K562 (cell line): ENCODE data around the gene SHE. TPM values are rescaled to one million over a fixed set of nuclear protein-coding genes. Genes with fewer than 3 reads are reported as not detected.
"Not testable (repeated sequence)": the region's sequence is repeated elsewhere in the genome, so short reads cannot be mapped to it uniquely, and the experiment has no call there.

Experiments used
- ATAC-seq: fragments of 200-7000 bp; cut with Tn5 transposase; 3 replicates; pipeline ENCODE4 v1.9.1; 2020; ENCODE audit warnings: moderate library complexity
- BruUV-seq: library from RNA; stranded (reverse); fragments of 400-500 nt; replicated peaks from 2 replicates; lab custom pipeline; 2021; lab: Mats Ljungman, UMichigan
- CTCF ChIA-PET: fragments of 300-600 bp; formaldehyde crosslinking; extraction: SDS; loops from one replicate; lab custom pipeline; 2021; ENCODE audit warnings: low intra/inter-chr PET ratio; lab: Yijun Ruan, JAX
- POLR2A ChIA-PET: fragments of 300-600, 350-650 bp; sonication (Branson Sonifier 250); formaldehyde crosslinking; extraction: SDS; loops from one replicate; lab custom pipeline; 2021; ENCODE audit warnings: antibody characterized with exemption, inconsistent platforms; lab: Yijun Ruan, JAX
- DNase-seq, 4 experiments: peaks; one replicate each; pipeline versions ENCODE4 v3.0.0 to v3.0.0-alpha.2; 2011 to 2018; ENCODE audit warnings: low spot score in 3 of 4, mixed read lengths in 3 of 4; ENCODE audit errors: extremely low read depth in 1 of 4
- FAIRE-seq: peaks from 2 replicates; lab custom pipeline; 2011; peaks lifted over from hg19 to GRCh38; lab: Jason Lieb, UNC
- H2AFZ ChIP-seq: 2 replicates; pipeline ENCODE4 v1.6.0; 2011; ENCODE audit warnings: low read depth, low read length, control low read depth, inconsistent platforms
- H3K27ac ChIP-seq: fragments of 200-600 bp; 3 replicates; pipeline ENCODE4 v1.8.0; 2011; ENCODE audit warnings: low read depth, mild to moderate bottlenecking, control low read depth, inconsistent platforms, low read length, moderate library complexity, mixed read lengths; ENCODE audit errors: extremely low read depth
- H3K27me3 ChIP-seq, 2 experiments: fragments of 300-600 bp in 1 of 2; 2 replicates in 1 of 2; 3 replicates in 1 of 2; pipeline versions ENCODE4 v1.6.0 to v1.8.0; 2011; ENCODE audit warnings: inconsistent platforms in 2 of 2, low read length in 2 of 2, mild to moderate bottlenecking in 1 of 2, mixed read lengths in 1 of 2, moderate library complexity in 1 of 2; ENCODE audit not compliant: control insufficient read depth in 2 of 2, insufficient read depth in 2 of 2
- H3K36me3 ChIP-seq: fragments of 300-600 bp; 3 replicates; pipeline ENCODE4 v1.8.0; 2011; ENCODE audit warnings: mild to moderate bottlenecking, low read length, inconsistent platforms; ENCODE audit not compliant: control insufficient read depth, insufficient read depth
- H3K4me1 ChIP-seq, 2 experiments: fragments of 200-600 bp in 1 of 2; replicated peaks in 1 of 2; 2 replicates in 1 of 2; 3 replicates in 1 of 2; pipeline versions ENCODE4 v1.5.1 to v1.8.0; 2011; ENCODE audit warnings: inconsistent platforms in 2 of 2, low read length in 2 of 2, mild to moderate bottlenecking in 1 of 2, mixed read lengths in 1 of 2, moderate library complexity in 1 of 2; ENCODE audit not compliant: control insufficient read depth in 2 of 2, insufficient read depth in 2 of 2
- H3K4me2 ChIP-seq: 2 replicates; pipeline ENCODE4 v1.6.1; 2011; ENCODE audit warnings: low read length, control low read depth, inconsistent platforms, mixed read lengths; ENCODE audit not compliant: insufficient read depth
- H3K4me3 ChIP-seq: fragments of 200-600 bp; sonication (generic), shearing (Covaris generic); 2 replicates; pipeline ENCODE4 v1.5.1; 2016; ENCODE audit warnings: control low read depth, inconsistent platforms
- H3K79me2 ChIP-seq: fragments of 200-600 bp; 3 replicates; pipeline ENCODE4 v1.8.0; 2011; ENCODE audit warnings: low read length, inconsistent platforms; ENCODE audit not compliant: control insufficient read depth, insufficient read depth
- H3K9ac ChIP-seq, 2 experiments: 2 replicates each; pipeline versions ENCODE4 v1.6.0 to v1.6.1; 2011; ENCODE audit warnings: low read depth in 2 of 2, low read length in 2 of 2, control low read depth in 1 of 2, inconsistent platforms in 1 of 2, mild to moderate bottlenecking in 1 of 2, mixed read lengths in 1 of 2; ENCODE audit not compliant: insufficient read depth in 1 of 2
- H3K9me1 ChIP-seq: one replicate; pipeline ENCODE4 v1.6.0; 2011; ENCODE audit warnings: inconsistent platforms, mild to moderate bottlenecking, low read length, moderate library complexity; ENCODE audit not compliant: control insufficient read depth, insufficient read depth
- H3K9me3 ChIP-seq: replicated peaks from 2 replicates; pipeline ENCODE4 v1.5.1; 2011; ENCODE audit warnings: low read depth, low read length, inconsistent platforms; ENCODE audit not compliant: control insufficient read depth, insufficient read depth
- H4K20me1 ChIP-seq: replicated peaks from 2 replicates; pipeline ENCODE4 v1.6.1; 2011; ENCODE audit warnings: low read length, inconsistent platforms, mixed read lengths; ENCODE audit not compliant: control insufficient read depth, insufficient read depth
- NFATC3 ChIP-seq: fragments of 450-650 bp; IDR thresholded peaks from 2 replicates; pipeline ENCODE4 v1.6.1; 2017; ENCODE audit warnings: mild to moderate bottlenecking
- WGBS: fragments of 100-300 bp; shearing (Covaris generic); methylation state at CpG from one replicate; pipeline ENCODE4 v1.1.6; 2016; ENCODE audit warnings: low coverage, mixed read lengths; ENCODE audit not compliant: insufficient coverage; ENCODE audit errors: missing lambda C conversion rate; 5-methylcytosine and 5-hydroxymethylcytosine counted together
- in situ Hi-C: fragments of 300-500 bp; cut with MboI; formaldehyde crosslinking; loops from 4 replicates; pipeline ENCODE4 v1.15.0; 2018; ENCODE audit warnings: inconsistent platforms, mixed read lengths
- intact Hi-C: fragments of 100-400 bp; cut with micrococcal nuclease; formaldehyde crosslinking; loops from 2 replicates; pipeline ENCODE4 v1.14.2; 2022
- polyA plus RNA-seq, 8 experiments: library from polyadenylated mRNA; depleted of rRNA in 4 of 8; stranded (reverse) in 5 of 8; unstranded in 3 of 8; fragments of >200 nt; fragmentation: Nextera tagmentation in 2 of 8; fragmentation: Illumina TruSeq in 1 of 8; extraction: Ambion mirVana in 2 of 8; extraction: Trizol in 1 of 8; gene quantifications; 2 replicates each; pipeline versions ENCODE4 v1.2.1 to v1.2.3, GENCODE V29; 2011 to 2014; ENCODE audit warnings: inconsistent platforms in 1 of 8, missing spikeins in 1 of 8
- total RNA-seq, 7 experiments: library from RNA; depleted of rRNA in 6 of 7; stranded (reverse); fragments of >200 nt in 6 of 7; fragmentation: Illumina TruSeq in 2 of 7; extraction: Trizol in 2 of 7; gene quantifications; 2 replicates each; pipeline versions ENCODE4 v1.2.1 to v1.2.3, GENCODE V29; 2011 to 2021; ENCODE audit warnings: low replicate concordance in 1 of 7
- TF ChIP-seq, protein P1 (sequence below), 2 experiments: fragments of 450-650 bp; formaldehyde crosslinking in 1 of 2; IDR thresholded peaks; 2 replicates each; pipeline versions ENCODE4 v1.4.0 to v1.6.1; 2014 to 2020; ENCODE audit warnings: mild to moderate bottlenecking in 2 of 2, borderline replicate concordance in 1 of 2, low read depth in 1 of 2

The SHE gene
- total and polyA plus RNA-seq, 9 of the 15 experiments (the other 6 are each of a cell fraction or from before 2014, with no cell fraction given): 0.01 to 0.05 TPM; not detected in 7

DNA sequence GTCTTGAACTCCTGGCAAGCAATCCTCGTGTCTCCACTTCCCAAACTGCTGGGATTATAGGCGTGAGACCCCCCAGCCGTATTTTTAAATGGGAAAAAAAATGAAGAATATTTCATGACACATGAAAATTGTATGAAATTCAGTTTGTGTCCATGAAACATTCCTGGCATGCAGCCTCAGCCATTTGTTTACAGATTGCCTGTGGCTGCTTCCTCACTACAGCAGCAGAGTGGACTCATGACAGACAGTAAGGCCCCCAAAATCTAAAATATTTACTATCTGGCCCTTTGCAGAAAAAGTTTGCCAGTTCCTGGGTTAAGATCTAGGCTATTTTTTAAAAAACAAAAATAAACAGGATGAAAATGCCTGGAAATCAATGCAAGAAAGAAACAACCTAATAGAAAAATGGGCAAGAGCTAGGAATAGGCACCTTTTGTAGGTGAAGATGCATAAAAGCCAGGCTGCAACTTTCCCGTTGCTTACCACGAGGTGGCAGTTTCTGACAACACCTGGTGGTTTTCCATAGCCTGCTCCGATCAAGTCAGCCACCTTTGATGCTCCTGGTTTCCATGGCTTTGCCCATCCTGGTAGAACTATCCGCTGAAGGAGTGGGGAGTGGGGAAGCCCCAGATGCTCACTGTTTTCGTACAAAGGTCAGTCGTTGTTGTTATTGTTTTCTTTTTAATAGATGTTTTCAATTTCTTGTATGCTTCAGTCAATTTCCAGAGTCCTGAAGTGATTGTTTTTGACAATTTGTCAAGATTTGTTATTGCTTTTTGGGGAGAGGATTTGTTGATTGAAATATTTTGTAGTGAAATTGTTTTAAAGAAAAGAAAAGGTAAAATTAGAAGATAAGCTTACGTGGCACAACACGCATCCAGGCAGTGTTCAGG lies 32.0 kb upstream of the SHE start (continued):
- no peak for TF ChIP-seq NFATC3
- TF ChIP-seq, protein P1, sequence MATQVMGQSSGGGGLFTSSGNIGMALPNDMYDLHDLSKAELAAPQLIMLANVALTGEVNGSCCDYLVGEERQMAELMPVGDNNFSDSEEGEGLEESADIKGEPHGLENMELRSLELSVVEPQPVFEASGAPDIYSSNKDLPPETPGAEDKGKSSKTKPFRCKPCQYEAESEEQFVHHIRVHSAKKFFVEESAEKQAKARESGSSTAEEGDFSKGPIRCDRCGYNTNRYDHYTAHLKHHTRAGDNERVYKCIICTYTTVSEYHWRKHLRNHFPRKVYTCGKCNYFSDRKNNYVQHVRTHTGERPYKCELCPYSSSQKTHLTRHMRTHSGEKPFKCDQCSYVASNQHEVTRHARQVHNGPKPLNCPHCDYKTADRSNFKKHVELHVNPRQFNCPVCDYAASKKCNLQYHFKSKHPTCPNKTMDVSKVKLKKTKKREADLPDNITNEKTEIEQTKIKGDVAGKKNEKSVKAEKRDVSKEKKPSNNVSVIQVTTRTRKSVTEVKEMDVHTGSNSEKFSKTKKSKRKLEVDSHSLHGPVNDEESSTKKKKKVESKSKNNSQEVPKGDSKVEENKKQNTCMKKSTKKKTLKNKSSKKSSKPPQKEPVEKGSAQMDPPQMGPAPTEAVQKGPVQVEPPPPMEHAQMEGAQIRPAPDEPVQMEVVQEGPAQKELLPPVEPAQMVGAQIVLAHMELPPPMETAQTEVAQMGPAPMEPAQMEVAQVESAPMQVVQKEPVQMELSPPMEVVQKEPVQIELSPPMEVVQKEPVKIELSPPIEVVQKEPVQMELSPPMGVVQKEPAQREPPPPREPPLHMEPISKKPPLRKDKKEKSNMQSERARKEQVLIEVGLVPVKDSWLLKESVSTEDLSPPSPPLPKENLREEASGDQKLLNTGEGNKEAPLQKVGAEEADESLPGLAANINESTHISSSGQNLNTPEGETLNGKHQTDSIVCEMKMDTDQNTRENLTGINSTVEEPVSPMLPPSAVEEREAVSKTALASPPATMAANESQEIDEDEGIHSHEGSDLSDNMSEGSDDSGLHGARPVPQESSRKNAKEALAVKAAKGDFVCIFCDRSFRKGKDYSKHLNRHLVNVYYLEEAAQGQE (IDR thresholded peaks at IDR 0.05; ENCODE audit: borderline replicate concordance): peak; percentile 63; the same call in 1 of the 2 replicates
- TF ChIP-seq, protein P1 (CRISPR knock-in tag; IDR thresholded peaks at IDR 0.05; ENCODE audit: low read depth): no peak

DNA sequence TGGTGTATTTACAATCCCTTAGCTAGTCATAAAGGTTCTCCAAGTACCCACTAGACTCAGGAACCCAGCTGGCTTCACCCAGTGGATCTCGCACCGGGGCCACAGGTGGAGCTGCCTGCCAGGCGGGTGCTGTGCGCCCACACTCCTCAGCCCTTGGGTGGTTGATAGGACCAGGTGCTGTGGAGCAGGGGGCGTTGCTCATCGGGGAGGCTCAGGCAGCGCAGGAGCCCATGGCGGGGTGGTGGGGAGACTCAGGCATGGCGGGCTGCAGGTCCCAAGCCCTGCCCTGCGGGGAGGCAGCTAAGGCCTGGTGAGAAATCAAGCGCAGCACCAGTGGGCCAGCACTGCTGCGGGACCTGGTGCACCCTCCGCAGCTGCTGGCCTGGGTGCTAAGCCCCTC lies 29.7 kb upstream of the SHE start:
- DNase-seq, ATAC-seq, H2AFZ ChIP-seq, in situ Hi-C loops, H4K20me1 ChIP-seq, H3K9me3 ChIP-seq, FAIRE-seq, intact Hi-C loops, H3K9me1 ChIP-seq, BruUV-seq, POLR2A ChIA-PET, H3K79me2 ChIP-seq, H3K9ac ChIP-seq, H3K4me1 ChIP-seq, H3K4me2 ChIP-seq, H3K4me3 ChIP-seq, H3K27ac ChIP-seq, H3K36me3 ChIP-seq: not testable (repeated sequence)
- WGBS: 45% methylated on average over 7 of the region's 13 CpGs
- CTCF ChIA-PET: interaction anchor here (0.6 kb wide), 2 partner anchors 95 to 228 kb away, joined by 3 to 4 read pairs; no protein-coding TSS in a partner anchor
- peaks cover 8 to 28% of the 10 kb centered on the region in 2 experiments for H3K27me3 ChIP-seq
